Rectal smooth muscle tissue (tissue), 1 donor: ENCODE measurements around the gene RPN2.

ENCODE experiments used
- H3K27ac ChIP-seq: one replicate; pipeline ENCODE4 v1.7.0; 2013; ENCODE audit warnings: low read depth, low read length, inconsistent platforms
- H3K27me3 ChIP-seq: one replicate; pipeline ENCODE4 v1.7.0; 2013; ENCODE audit warnings: low read length; ENCODE audit not compliant: control insufficient read depth, insufficient read depth
- H3K36me3 ChIP-seq: one replicate; pipeline ENCODE4 v1.7.0; 2013; ENCODE audit warnings: low read length; ENCODE audit not compliant: control insufficient read depth, insufficient read depth
- H3K4me1 ChIP-seq: one replicate; pipeline ENCODE4 v1.7.0; 2013; ENCODE audit warnings: low read length; ENCODE audit not compliant: control insufficient read depth, insufficient read depth
- H3K4me3 ChIP-seq: one replicate; pipeline ENCODE4 v1.7.0; 2013; ENCODE audit warnings: low read length
- H3K9ac ChIP-seq: one replicate; pipeline ENCODE4 v1.7.0; 2013; ENCODE audit warnings: low read length

RPN2 gene

GRCh38 chr20:37267667-37268313 lies 88.7 kb downstream of the RPN2 start:
- H3K4me3 ChIP-seq, result no peak overlapping the region
- no peaks in the 10 kb centered on the region for H3K27me3 ChIP-seq
- no peaks in the 10 kb centered on the region for H3K4me1 ChIP-seq
- no peaks in the 10 kb centered on the region for H3K36me3 ChIP-seq
- no peak overlapping the region for H3K27ac ChIP-seq
- no peak overlapping the region for H3K9ac ChIP-seq

- Histone ChIP-seq H3K9ac (no peak overlapping the region), H3K4me3 (no peak overlapping the region), H3K27ac (no peak overlapping the region), H3K4me1 (no peaks in the 10 kb centered on the region), H3K27me3 (no peaks in the 10 kb centered on the region), H3K36me3 (no peaks in the 10 kb centered on the region)
These were observed 91.7 kb downstream of the RPN2 start for GRCh38 chr20:37270576-37271420.

GRCh38 chr20:37271421-37271768 lies 92.3 kb downstream of the RPN2 start:
- no peaks in the 10 kb centered on the region for H3K27me3 ChIP-seq
- H3K4me3 ChIP-seq, result no peak overlapping the region
- no peaks in the 10 kb centered on the region for H3K4me1 ChIP-seq
- H3K27ac ChIP-seq, result no peak overlapping the region
- H3K9ac ChIP-seq, result no peak overlapping the region
- H3K36me3 ChIP-seq, result no peaks in the 10 kb centered on the region

- Histone ChIP-seq H3K9ac (no peak overlapping the region), H3K36me3 (no peaks in the 10 kb centered on the region), H3K27me3 (no peaks in the 10 kb centered on the region), H3K4me1 (peaks cover 4% of the 10 kb centered on the region), H3K4me3 (no peak overlapping the region), H3K27ac (no peak overlapping the region)
These were observed 94.9 kb downstream of the RPN2 start for GRCh38 chr20:37273988-37274387.

GRCh38 chr20:37274851-37275524 lies 95.9 kb downstream of the RPN2 start:
- no peaks in the 10 kb centered on the region for H3K27me3 ChIP-seq
- peaks cover 4% of the 10 kb centered on the region for H3K4me1 ChIP-seq
- no peak overlapping the region for H3K27ac ChIP-seq
- H3K36me3 ChIP-seq, result no peaks in the 10 kb centered on the region
- H3K4me3 ChIP-seq, result no peak overlapping the region
- no peak overlapping the region for H3K9ac ChIP-seq

- no peak overlapping the region for H3K9ac ChIP-seq
- H3K27me3 ChIP-seq, result no peaks in the 10 kb centered on the region
- H3K36me3 ChIP-seq, result no peaks in the 10 kb centered on the region
- no peak overlapping the region for H3K27ac ChIP-seq
- peaks cover 4% of the 10 kb centered on the region for H3K4me1 ChIP-seq
- no peak overlapping the region for H3K4me3 ChIP-seq
These were observed 97.5 kb downstream of the RPN2 start for GRCh38 chr20:37276494-37277252.

- Histone ChIP-seq H3K27ac (no peak overlapping the region), H3K27me3 (no peaks in the 10 kb centered on the region), H3K4me3 (no peak overlapping the region), H3K36me3 (no peaks in the 10 kb centered on the region), H3K9ac (no peak overlapping the region), H3K4me1 (peaks cover 4% of the 10 kb centered on the region)
These were observed 98.1 kb downstream of the RPN2 start for GRCh38 chr20:37277253-37277593.

- peaks cover 9% of the 10 kb centered on the region for H3K4me1 ChIP-seq
- H3K27me3 ChIP-seq, result no peaks in the 10 kb centered on the region
- no peak overlapping the region for H3K9ac ChIP-seq
- H3K4me3 ChIP-seq, result no peak overlapping the region
- no peak overlapping the region for H3K27ac ChIP-seq
- no peaks in the 10 kb centered on the region for H3K36me3 ChIP-seq
These were observed 99.9 kb downstream of the RPN2 start for GRCh38 chr20:37278966-37279590.

GRCh38 chr20:37279820-37280219 lies 100.7 kb downstream of the RPN2 start:
- Histone ChIP-seq H3K4me3 (no peak overlapping the region), H3K4me1 (peaks cover 9% of the 10 kb centered on the region), H3K36me3 (no peaks in the 10 kb centered on the region), H3K27ac (no peak overlapping the region), H3K27me3 (no peaks in the 10 kb centered on the region), H3K9ac (no peak overlapping the region)

- Histone ChIP-seq H3K4me1 (peaks cover 9% of the 10 kb centered on the region), H3K4me3 (no peak overlapping the region), H3K27me3 (no peaks in the 10 kb centered on the region), H3K36me3 (no peaks in the 10 kb centered on the region), H3K9ac (no peak overlapping the region), H3K27ac (no peak overlapping the region)
These were observed 101.3 kb downstream of the RPN2 start for GRCh38 chr20:37280403-37280802.

GRCh38 chr20:37282556-37282955 lies 103.4 kb downstream of the RPN2 start:
- H3K27ac ChIP-seq, result peak overlapping the region; percentile 74
- no peak overlapping the region for H3K4me3 ChIP-seq
- H3K9ac ChIP-seq, result no peak overlapping the region
- no peaks in the 10 kb centered on the region for H3K27me3 ChIP-seq
- no peaks in the 10 kb centered on the region for H3K36me3 ChIP-seq
- peaks cover 5% of the 10 kb centered on the region for H3K4me1 ChIP-seq
